ENCODE results near the gene SOAT2.

- TF ChIP-seq EP300 (IDR thresholded peaks at IDR 0.05) (no peak), CTCF (IDR thresholded peaks at IDR 0.05) (no peak)
Measured at GRCh38 chr12:53074999-53075370, 28.3 kb upstream of the SOAT2 start.

All from suprapubic skin (tissue), 3 donors.